SJCRH30 (cell line): ENCODE measurements around the gene NLRC5. TPM values are rescaled to one million over a fixed set of nuclear protein-coding genes. Genes with fewer than 3 reads are reported as not detected.
A peak's percentile ranks its signal among the peaks of the same experiment; 100 is the strongest.
"Not testable (repeated sequence)": the region's sequence is repeated elsewhere in the genome, so short reads cannot be mapped to it uniquely, and the experiment has no call there.

Source experiments
- DNase-seq, 2 experiments: peaks; one replicate each; pipeline ENCODE4 v3.0.0-alpha.2; 2015 to 2020
- H3K27ac ChIP-seq: fragments of 250-450 bp; sonication (Bioruptor Pico); 2 replicates; pipeline ENCODE4 v1.5.1; 2020; ENCODE audit warnings: mild to moderate bottlenecking, moderate library complexity
- H3K27me3 ChIP-seq: fragments of 250-450 bp; sonication (Bioruptor Pico); 2 replicates; pipeline ENCODE4 v1.5.1; 2020; ENCODE audit warnings: mild to moderate bottlenecking, moderate library complexity
- H3K36me3 ChIP-seq: fragments of 250-450 bp; sonication (Bioruptor Pico); 2 replicates; pipeline ENCODE4 v1.5.1; 2020; ENCODE audit warnings: mild to moderate bottlenecking, moderate library complexity
- H3K4me1 ChIP-seq: fragments of 250-450 bp; sonication (Bioruptor Pico); 2 replicates; pipeline ENCODE4 v1.5.1; 2020; ENCODE audit warnings: mild to moderate bottlenecking, moderate library complexity
- H3K4me3 ChIP-seq: fragments of 250-450 bp; sonication (Bioruptor Pico); 2 replicates; pipeline ENCODE4 v1.5.1; 2020; ENCODE audit warnings: mild to moderate bottlenecking, moderate library complexity
- H3K9me3 ChIP-seq: fragments of 250-450 bp; sonication (Bioruptor Pico); replicated peaks from 2 replicates; pipeline ENCODE4 v1.5.1; 2020; ENCODE audit warnings: mild to moderate bottlenecking, moderate library complexity
- total RNA-seq: library from RNA; depleted of rRNA; stranded (reverse); fragments of >200 nt; shearing (Covaris generic); gene quantifications from 2 replicates; pipeline ENCODE4 v1.2.3, GENCODE V29; 2014

NLRC5 gene
- total RNA-seq, 1 experiment from 2014 or later: 2.9 TPM

GRCh38 chr16:56983211-56983751 lies 6.1 kb upstream of the NLRC5 start:
- no peak overlapping the region for H3K27ac ChIP-seq
- no peak for DNase-seq
- H3K4me1 ChIP-seq: 0 out of 2 replicates have a peak, but pooled peaks cover 3% of the 10 kb centered on the region
- no peaks in the 10 kb centered on the region for H3K9me3 ChIP-seq
- peaks cover 49% of the 10 kb centered on the region for H3K27me3 ChIP-seq
- H3K36me3 ChIP-seq: no peaks in the 10 kb centered on the region
- H3K4me3 ChIP-seq: no peak overlapping the region

DNA sequence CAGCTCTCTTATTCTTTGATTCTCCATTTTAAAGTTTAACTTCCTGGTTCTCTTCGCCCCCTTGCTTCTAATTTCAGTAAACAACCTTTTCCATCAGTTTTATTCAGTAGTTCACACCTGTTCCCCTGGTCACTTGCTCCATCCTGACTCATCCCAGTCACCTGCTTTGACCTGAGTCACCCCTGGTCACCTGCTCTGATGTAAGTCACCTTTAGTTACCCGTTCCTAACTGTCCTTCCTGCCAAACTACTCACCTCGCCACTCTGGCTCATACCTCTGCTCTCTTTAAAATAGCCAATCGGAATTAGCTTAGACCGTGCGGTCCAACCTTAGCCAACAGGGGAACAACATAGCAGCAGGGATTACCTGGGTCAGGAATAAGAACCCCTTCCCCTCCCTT lies 4.7 kb upstream of the NLRC5 start:
- no peak overlapping the region for H3K4me3 ChIP-seq
- 0 out of 2 replicates have a peak, but pooled peaks cover 3% of the 10 kb centered on the region for H3K4me1 ChIP-seq
- no peaks in the 10 kb centered on the region for H3K9me3 ChIP-seq
- H3K36me3 ChIP-seq: no peaks in the 10 kb centered on the region
- H3K27ac ChIP-seq: no peak overlapping the region
- DNase-seq: no peak
- H3K27me3 ChIP-seq: peaks cover 48% of the 10 kb centered on the region

DNA sequence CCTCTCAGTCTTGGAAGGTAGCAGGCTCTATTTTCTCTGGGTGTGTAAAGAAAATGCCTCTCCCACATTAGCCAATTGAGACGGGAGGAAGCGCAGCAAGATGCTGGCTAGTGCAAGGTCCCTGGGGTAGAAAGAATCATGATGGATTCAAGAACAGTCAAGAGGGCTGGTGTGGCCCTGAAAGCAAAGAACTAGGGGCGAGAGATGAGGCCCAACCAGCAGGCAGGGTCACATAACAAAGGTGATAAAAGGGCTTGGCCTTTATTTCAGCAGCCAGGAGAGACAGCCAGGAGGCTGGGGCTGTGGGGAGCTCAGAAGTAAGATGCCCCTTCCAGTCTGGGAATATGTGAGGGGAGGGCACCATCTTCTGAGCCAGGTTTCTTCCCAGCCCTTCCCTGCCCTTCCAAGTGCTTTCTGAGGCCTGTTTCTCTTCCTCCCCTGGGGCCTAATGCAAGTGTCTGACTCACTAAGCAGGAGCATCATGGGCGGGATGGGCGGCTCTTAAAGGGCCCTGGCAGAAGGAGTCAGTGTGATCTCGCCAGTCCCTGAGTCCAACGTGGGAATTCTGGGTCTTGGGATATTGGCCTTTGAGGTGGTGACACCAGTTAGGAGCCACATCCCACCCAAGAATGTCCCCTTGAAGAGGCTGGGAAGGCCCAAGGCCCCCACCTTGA lies 3.9 kb upstream of the NLRC5 start:
- Histone ChIP-seq H3K4me3 (no peak overlapping the region), H3K9me3 (no peaks in the 10 kb centered on the region), H3K36me3 (no peaks in the 10 kb centered on the region), H3K27ac (no peak overlapping the region), H3K27me3 (peaks cover 48% of the 10 kb centered on the region), H3K4me1 (0 out of 2 replicates have a peak, but pooled peaks cover 6% of the 10 kb centered on the region)
- peak; percentile 44 to 56 for DNase-seq

- H3K4me1 ChIP-seq: 0 out of 2 replicates have a peak, but pooled peaks cover 6% of the 10 kb centered on the region
- H3K9me3 ChIP-seq: no peaks in the 10 kb centered on the region
- no peak overlapping the region for H3K27ac ChIP-seq
- H3K4me3 ChIP-seq: no peak overlapping the region
- no peaks in the 10 kb centered on the region for H3K36me3 ChIP-seq
- H3K27me3 ChIP-seq: peaks cover 46% of the 10 kb centered on the region
- DNase-seq: no peak
Observed at GRCh38 chr16:56985962-56986360, 3.4 kb upstream of the NLRC5 start.

GRCh38 chr16:56986361-56986760 lies 3.0 kb upstream of the NLRC5 start:
- Histone ChIP-seq H3K36me3 (no peaks in the 10 kb centered on the region), H3K9me3 (no peaks in the 10 kb centered on the region), H3K4me3 (no peak overlapping the region), H3K27ac (no peak overlapping the region), H3K27me3 (peaks cover 45% of the 10 kb centered on the region), H3K4me1 (0 out of 2 replicates have a peak, but pooled peaks cover 6% of the 10 kb centered on the region)
- no peak for DNase-seq

DNA sequence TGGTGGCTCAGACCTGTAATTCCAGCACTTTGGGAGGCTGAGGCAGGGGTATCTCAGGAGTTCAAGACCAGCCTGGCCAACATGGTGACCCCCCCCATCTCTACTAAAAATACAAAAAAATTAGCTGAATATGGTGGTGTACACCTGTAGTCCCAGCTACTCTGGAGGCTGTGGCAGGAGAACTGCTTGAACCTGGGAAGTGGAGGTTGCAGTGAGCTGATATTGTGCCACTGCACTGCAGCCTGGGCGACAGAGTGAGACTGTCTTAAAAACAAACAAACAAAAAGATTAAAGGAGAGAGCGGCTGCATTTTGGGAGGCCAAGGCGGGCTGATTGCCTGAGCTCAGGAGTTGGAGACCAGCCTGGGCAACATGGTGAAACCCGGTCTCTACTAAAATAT lies 2.4 kb upstream of the NLRC5 start:
- not testable (repeated sequence) for H3K9me3 ChIP-seq, H3K36me3 ChIP-seq, H3K27ac ChIP-seq, H3K4me3 ChIP-seq, H3K4me1 ChIP-seq, DNase-seq
- peaks cover 45% of the 10 kb centered on the region for H3K27me3 ChIP-seq

GRCh38 chr16:56987692-56988091 lies 1.7 kb upstream of the NLRC5 start:
- H3K4me1 ChIP-seq: 0 out of 2 replicates have a peak, but pooled peaks cover 6% of the 10 kb centered on the region
- H3K27me3 ChIP-seq: peaks cover 41% of the 10 kb centered on the region
- no peak overlapping the region for H3K4me3 ChIP-seq
- H3K36me3 ChIP-seq: no peaks in the 10 kb centered on the region
- no peak for DNase-seq
- no peaks in the 10 kb centered on the region for H3K9me3 ChIP-seq
- H3K27ac ChIP-seq: no peak overlapping the region

GRCh38 chr16:56988161-56988947 lies 1.0 kb upstream of the NLRC5 start:
- Histone ChIP-seq H3K4me3 (no peak overlapping the region), H3K27ac (no peak overlapping the region), H3K36me3 (no peaks in the 10 kb centered on the region), H3K9me3 (no peaks in the 10 kb centered on the region), H3K27me3 (peaks cover 38% of the 10 kb centered on the region), H3K4me1 (0 out of 2 replicates have a peak, but pooled peaks cover 6% of the 10 kb centered on the region)
- no peak for DNase-seq

DNA sequence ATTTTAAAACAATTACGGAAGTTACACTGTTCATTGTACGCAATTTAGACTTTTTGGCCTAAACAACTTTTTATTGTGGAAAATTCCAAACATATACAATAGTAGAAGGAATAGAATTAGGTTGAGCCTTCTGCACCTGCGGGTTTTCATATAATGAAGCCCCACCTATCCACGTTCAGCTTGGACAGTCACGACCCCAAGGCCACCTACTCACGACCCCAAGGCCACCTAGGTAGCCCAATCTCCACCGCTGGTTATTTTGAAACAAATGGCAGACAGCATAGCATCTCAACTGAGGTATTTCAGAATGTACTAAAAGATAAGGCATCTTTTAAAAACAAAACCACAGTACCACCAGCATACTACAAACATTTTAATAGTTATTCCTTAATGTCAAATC lies 631 bp downstream of the NLRC5 start:
- H3K27ac ChIP-seq: no peak overlapping the region

DNA sequence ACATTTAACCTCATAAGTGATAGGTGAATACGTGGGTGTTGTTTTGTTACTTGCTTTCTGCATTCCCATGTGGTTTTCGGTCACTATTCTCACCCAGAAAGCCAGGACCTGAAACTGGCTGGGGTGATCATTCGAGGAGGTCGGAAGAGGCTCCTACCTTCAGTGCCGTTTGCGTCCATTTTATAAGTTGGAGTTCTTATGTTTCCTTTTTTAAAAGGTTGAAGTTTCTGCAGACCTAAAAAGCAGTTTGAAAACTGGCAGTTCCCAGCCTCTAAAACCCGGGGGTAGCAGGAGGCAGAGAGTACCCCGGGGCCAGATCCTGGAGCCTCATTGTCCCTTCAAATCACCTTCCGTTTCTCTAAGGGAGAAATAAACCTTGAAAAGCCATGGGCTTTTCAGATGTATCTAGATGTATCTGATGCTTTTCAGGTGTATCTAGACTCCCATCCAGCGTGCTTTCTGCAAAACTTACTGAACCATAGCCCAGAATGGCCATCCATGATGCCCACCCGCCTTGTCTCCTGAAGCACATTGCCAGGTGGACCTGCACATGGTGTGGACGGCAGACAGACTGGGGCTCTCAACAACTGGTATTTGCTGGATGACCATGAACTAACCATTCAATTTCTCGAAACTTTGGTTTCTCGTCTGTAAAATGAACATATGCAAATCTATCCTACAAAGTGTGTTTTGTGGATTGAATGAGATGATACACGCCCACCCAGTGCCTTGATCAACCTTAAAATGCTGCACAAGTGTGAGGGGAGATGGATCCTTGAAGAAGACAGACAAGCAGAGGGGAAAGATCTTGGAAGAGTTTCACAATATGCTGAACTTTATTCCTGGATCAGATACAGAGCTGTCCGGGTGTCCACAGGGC lies 1.3 kb downstream of the NLRC5 start:
- DNase-seq: no peak
- Histone ChIP-seq H3K27ac (no peak overlapping the region), H3K4me3 (no peak overlapping the region), H3K27me3 (peaks cover 38% of the 10 kb centered on the region), H3K4me1 (0 out of 2 replicates have a peak, but pooled peaks cover 2% of the 10 kb centered on the region), H3K9me3 (no peaks in the 10 kb centered on the region), H3K36me3 (no peaks in the 10 kb centered on the region)

More for the DNA sequence above, 631 bp downstream of the NLRC5 start:
- peak overlapping the region; percentile 61 for H3K4me3 ChIP-seq
- peaks cover 38% of the 10 kb centered on the region for H3K27me3 ChIP-seq
- no peak for DNase-seq
- no peaks in the 10 kb centered on the region for H3K36me3 ChIP-seq
- no peaks in the 10 kb centered on the region for H3K9me3 ChIP-seq
- 0 out of 2 replicates have a peak, but pooled peaks cover 6% of the 10 kb centered on the region for H3K4me1 ChIP-seq

DNA sequence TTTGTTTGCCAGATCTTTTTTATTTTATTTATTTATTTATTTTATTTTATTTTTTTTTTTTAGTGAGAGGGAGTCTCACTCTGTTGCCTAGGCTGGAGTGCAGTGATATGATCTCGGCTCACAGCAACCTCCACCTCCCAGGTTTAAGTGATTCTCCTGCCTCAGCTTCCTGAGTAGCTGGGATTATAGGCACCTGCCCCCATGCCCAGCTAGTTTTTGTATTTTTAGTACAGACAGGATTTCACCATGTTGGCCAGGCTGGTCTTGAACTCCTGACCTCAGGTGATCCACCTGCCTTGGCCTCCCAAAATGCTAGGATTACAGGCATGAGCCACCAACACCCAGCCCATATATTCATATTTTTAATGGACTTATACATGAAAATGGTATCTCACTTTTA lies 3.1 kb downstream of the NLRC5 start:
- DNase-seq, H3K4me3 ChIP-seq, H3K4me1 ChIP-seq, H3K36me3 ChIP-seq, H3K9me3 ChIP-seq, H3K27ac ChIP-seq: not testable (repeated sequence)
- H3K27me3 ChIP-seq: peaks cover 32% of the 10 kb centered on the region

DNA sequence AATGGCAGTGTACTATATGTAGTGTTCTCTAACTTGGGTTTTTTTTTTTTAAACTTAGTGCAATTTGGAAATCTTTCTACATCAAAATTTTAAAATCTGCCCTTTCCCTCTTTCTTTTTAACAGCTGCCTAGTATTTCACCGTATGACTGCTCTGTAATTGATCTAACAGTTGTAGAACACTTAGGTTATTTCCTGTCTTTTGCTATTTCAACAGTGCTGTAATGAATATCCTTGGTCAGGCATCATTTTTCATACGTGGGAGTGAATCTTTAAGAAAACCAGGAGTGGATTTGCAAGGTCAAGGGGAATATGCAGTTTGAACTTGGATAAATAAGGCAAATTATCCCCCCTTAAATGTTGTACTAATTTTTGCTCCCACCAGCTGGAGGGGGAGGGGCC lies 3.8 kb downstream of the NLRC5 start:
- Histone ChIP-seq H3K9me3 (no peaks in the 10 kb centered on the region), H3K4me1 (0 out of 2 replicates have a peak, but pooled peaks cover 2% of the 10 kb centered on the region), H3K27ac (no peak overlapping the region), H3K4me3 (no peak overlapping the region), H3K36me3 (no peaks in the 10 kb centered on the region), H3K27me3 (peaks cover 24% of the 10 kb centered on the region)
- DNase-seq: no peak

GRCh38 chr16:56994311-56994710 lies 5.0 kb downstream of the NLRC5 start:
- H3K4me3 ChIP-seq: no peak overlapping the region
- H3K36me3 ChIP-seq: no peaks in the 10 kb centered on the region
- H3K27ac ChIP-seq: no peak overlapping the region
- peaks cover 13% of the 10 kb centered on the region; the same call in 1 of the 2 replicates for H3K27me3 ChIP-seq
- 0 out of 2 replicates have a peak, but pooled peaks cover 2% of the 10 kb centered on the region for H3K4me1 ChIP-seq
- DNase-seq: no peak
- no peaks in the 10 kb centered on the region for H3K9me3 ChIP-seq

- H3K4me1 ChIP-seq: no peaks in the 10 kb centered on the region
- H3K36me3 ChIP-seq: no peaks in the 10 kb centered on the region
- H3K27ac ChIP-seq: no peak overlapping the region
- DNase-seq: no peak
- peaks cover 5% of the 10 kb centered on the region; the same call in 1 of the 2 replicates for H3K27me3 ChIP-seq
- no peak overlapping the region for H3K4me3 ChIP-seq
- H3K9me3 ChIP-seq: no peaks in the 10 kb centered on the region
Observed at GRCh38 chr16:56995136-56995805, 5.9 kb downstream of the NLRC5 start.
